Head of caudate nucleus (tissue), 42 donors: ENCODE measurements around the gene COL6A1.
A peak's percentile ranks its signal among the peaks of the same experiment; 100 is the strongest.

ENCODE experiments used
- DNase-seq, 42 donors: peaks; one replicate each; pipeline versions ENCODE4 v3.0.0 to v3.0.0-alpha.2; 2020 to 2021; ENCODE audit warnings: mixed read lengths in 7 of 42
- intact Hi-C: fragments of 100-400 bp; cut with DNase I; formaldehyde crosslinking; loops from one replicate; pipeline ENCODE4 v1.15.0; 2022

The COL6A1 gene

DNA sequence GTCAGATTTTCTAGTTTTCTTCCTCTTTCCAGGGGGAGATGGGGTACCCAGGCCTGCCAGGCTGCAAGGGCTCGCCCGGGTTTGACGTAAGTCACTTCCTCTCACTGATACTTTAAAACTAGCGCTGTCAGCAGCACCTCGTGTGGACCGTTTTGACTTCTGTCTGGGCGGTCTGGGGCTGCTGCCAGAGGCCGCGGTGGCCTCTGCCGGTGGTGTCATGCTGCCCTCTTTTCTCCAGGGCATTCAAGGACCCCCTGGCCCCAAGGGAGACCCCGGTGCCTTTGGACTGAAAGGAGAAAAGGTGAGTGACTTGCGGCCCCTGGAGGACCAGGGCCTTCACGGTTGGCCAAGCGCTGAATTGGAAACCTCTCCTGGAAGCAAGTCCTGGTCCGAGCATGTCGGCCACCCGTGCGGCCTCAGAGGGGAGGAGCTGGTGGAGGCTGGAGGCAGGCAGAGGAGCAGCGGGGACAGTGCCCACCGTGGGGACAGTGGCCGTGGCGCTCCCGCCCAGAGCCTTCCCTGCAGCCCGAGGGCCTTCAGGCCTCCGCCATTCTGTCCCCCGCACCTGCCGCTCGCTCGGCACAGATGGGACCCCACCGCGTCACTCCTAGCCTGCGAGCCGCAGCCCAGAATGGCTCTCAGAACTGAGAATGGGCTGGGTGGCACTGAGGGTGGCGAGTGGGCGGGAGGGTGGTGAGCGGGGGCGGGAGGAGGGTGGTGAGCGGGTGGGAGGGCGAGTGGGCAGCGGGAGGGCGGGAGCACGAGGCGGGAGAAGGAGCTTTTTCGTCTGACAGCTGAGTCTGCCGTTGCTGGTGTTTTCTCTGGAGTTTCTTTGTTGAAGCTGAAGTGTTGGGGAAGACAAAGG is 9.4 kb downstream of the COL6A1 start:
- intact Hi-C loops, result no loop called here
- peak in 15 of 42 donors; percentile 1 to 30 (median 9) for DNase-seq

DNA sequence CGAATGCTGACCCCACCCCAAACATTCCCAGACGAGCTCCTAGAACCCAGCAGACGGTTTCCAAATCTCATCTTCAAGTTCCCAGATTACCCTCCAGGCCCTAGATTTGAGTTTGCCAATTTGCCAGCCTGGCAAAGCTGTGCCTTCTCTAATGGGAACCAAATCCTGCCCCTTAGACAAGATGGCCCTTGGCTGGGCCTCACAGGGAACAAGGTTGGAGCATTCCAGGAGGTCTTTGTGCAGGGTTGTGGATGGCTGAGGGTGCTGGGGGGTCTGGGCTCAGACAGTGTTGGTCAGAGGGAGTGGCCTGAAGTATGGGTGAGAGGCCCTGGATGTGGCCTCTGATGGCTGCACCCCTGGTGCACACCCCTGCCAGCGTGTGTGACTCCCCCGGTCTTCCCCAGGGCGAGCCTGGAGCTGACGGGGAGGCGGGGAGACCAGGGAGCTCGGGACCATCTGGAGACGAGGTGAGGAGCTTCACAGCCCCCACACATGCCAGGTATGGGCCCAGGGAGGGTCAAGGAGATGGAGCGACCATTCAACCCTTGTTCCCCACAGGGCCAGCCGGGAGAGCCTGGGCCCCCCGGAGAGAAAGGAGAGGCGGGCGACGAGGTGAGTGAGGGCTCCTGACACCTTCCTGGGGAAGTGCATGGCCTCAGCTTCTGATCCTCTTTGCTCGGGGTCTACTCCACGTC is 10.2 kb downstream of the COL6A1 start:
- intact Hi-C loops, result no loop called here

DNA sequence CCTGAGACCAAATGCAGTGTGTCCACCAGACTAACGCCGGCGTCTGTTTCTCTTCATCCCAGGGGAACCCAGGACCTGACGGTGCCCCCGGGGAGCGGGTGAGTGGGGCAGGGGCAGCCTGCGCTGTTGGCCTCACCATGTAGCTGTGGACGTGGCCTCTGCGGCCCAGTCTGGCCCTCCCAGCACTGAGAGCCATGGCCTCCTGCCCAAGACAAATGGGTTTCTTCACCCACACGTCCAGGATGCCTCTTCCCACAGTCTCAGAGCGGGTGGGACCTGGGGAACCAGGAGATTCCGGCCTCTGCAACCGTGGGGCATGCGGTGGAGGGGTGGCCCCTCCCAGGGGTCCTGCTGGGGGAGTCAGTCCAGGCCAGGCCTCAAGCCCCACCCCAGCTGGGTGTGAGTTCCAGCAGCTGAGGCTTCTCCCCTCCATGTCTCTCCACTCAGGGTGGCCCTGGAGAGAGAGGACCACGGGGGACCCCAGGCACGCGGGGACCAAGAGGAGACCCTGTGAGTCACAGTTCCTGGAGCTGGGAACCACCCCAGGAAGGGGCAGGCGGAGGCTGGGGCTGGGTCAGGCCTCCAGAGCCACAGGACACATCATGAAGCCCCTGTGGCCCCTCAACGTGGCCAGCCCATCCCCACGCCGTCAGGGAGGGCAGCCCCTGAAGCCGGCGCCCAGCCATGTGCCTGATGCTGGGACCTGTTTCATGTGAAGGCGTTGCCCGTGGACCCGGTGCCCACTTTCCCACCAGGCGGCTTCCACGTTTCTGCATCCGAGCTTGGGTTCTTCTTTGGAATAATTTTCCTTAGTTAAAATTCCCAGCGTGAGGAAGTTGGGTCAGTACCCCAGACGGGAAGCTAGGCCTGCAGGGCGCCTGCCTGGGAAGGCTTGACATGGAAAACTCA is 11.0 kb downstream of the COL6A1 start:
- intact Hi-C loops, result no loop called here
- peak in 20 of 42 donors; percentile 1 to 39 (median 10) for DNase-seq

More for the DNA sequence above, 10.2 kb downstream of the COL6A1 start:
- DNase-seq, result peak in 14 of 42 donors; percentile 1 to 34 (median 4)

DNA sequence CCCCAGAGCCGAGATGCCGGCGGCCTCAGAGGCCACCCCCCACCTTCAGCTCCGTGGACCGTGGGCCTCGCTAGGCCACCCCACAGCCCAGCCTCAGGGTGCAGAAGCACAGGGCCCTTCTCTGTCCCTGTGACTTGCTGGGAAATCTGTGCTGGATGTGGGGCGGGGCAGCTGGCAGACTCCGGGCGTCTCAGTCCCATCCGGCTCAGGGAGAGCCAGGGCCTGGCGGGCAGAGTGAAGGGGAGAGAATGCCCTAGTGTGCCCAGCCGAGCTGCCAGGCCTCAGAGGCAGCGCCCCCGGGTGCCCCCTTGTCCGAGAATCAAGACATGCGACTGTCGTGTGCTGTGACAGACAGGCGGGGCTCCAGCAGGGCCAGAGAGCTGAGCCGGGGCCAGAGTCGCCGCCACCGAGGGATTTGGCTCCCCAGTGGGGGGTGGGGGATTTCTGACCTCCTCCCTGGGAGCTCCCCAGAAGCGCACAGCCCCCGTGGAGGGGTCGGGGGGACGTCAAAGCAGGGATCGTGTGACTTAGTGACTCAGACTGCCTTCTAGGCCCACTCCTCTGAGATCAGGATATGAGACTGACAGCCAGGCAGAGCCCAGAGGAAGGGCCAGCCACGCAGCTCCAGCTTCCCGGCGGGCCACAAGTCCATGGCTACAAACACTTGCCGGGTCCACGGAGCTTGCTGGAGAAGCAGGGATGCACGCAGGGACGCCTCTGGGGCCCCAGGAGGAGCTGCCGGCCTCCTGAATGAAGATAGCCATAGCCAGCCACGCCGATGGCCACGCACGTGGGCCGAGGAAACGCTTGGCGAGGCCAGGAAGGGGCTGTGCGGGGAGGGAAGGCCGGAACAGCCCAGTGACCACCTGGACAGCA is 11.9 kb downstream of the COL6A1 start:
- intact Hi-C loops, result no loop called here
- DNase-seq, result peak in 24 of 42 donors; percentile 2 to 39 (median 11)

DNA sequence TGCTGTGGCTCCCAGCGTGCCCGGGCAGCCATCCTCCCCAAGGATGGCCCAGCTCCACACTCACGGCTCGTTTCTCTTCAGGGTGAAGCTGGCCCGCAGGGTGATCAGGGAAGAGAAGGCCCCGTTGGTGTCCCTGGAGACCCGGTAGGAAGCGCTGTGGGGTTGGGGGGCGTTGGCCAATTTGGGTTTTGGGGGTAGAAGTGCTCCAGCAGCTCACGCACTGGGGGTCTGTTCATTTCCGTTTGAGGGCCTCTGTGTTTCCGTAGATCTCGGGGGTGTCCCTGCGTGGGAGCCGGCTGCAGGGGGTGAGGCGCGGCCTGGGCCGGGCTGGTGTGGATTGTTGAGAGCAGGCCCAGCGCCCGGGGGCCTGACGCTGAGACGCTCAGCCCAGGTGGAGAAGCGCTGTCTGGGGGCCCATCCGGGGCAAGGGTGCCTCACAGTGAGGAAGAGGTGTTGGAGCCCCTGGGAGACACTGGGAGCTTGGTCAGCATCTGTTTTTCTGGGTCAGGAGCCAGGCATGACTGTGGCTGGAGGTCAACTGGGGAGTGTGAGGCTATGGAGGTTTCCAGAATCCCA is 12.6 kb downstream of the COL6A1 start:
- peak in 18 of 42 donors; percentile 1 to 36 (median 8) for DNase-seq

DNA sequence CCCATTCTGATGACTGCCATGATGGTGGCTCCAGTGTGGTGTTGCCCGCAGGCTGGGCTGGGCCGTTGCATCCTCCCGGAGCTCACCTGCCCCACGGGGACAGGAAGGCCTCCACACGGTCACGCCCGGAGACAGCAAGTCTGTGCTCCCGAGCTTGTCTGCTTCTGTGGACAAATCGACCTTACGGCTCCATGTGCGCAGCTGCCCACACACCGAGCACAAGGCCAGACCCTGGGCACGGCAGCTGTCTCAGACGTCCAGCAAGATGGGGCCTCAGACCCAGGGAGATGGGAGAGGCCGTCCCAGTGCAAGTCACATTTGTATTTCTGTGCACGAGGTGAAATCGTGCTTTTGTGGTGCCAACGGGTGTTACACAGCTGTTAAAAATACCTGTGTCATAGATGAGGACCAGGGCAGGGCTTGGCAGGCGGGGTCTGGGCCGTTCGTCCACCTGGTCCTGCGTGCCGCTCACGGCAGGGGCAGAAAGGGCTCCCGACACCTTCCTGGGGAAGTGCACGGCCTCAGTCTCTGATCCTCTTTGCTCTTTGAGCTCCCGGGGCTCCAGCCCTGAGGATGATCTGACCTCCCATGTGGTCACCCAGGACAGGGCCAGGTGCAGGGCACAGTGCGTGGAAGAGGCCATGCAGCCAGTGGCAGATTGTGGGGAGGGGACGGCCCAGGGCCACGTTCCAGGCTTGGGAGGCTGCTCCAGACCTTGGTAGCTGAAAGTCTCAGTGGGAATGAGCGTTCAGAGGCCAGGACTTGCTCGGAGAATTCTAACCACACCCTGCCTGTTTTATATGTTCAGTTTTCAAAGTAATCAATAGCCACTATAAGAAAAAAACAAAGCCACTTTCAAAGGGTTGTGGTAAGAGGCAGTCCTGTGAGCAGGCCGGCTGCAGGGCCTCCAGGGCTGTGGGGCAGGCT is 13.5 kb downstream of the COL6A1 start:
- intact Hi-C loops, result no loop called here
- DNase-seq, result peak in 23 of 42 donors; percentile 0 to 39 (median 8)

More for the DNA sequence above, 12.6 kb downstream of the COL6A1 start:
- intact Hi-C loops, result no loop called here

DNA sequence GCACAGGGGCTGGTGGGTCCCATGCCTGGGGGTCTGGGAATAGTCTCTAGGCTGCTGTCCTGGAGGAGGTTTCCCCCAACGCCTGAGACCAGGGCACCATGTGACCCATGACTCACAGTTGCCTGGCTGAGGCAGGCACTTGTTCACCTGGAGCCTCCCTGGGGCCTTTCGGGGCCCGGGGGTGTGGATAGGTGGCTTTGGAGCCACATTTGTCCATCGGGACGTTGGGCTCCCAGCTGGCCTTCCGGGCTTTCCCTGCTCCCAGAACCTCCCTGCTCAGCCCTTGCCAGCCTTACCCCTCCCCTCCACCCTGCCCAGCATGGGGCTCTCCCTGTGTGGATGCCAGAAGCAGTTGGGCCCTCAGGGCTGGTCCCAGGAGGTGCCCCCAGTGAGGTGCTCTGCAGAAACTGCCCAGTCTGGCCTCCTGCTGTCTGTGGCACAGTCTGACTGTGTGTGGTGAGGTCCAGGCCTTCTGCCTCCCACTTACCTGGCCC is 14.2 kb downstream of the COL6A1 start:
- intact Hi-C loops, result no loop called here
- DNase-seq, result peak in 19 of 42 donors; percentile 2 to 39 (median 13)

DNA sequence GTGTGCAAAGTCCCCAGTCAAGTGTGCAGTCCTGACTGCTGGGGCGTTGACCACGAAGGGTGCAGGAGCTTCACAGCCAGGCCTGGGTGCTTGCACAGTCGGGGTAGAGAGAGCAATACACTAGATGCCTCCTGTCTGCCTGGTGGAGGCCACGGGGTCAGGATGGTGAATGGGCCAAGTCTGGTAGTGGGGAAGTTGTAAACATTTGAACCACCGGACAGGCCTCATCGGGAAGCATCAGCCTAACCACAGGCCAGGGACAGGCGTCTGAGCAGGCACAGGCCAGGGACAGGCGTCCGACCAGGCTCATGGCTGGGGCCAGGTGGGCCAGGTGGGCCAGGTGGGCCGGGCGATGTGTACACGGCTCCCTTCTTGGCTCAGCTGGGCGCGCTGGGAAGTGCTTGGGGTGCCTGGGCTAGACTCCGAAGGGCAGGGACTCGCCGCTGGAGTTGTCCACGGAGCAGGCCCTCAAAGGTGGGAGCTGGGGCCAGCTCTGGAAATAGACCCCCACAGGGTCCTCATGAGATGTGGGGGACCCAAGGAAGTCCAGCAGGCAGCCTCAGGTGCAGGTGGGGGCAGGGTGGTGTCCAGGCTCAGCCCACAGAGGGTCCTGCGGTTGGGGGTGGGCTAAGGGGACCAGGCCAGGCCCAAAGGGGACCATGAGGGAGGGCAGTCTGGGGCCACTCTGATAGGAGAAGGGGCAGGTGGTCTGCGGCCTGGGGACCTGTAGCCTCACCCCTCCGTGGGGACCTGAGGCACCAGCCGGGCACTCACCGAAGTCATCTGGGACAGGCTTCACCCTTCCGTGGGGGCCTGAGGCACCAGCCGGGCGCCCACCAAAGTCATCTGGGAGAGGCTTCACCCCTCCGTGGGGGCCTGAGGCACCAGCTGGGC is 15.0 kb downstream of the COL6A1 start:
- peak in 16 of 42 donors; percentile 1 to 35 (median 9) for DNase-seq
- intact Hi-C loops, result no loop called here

DNA sequence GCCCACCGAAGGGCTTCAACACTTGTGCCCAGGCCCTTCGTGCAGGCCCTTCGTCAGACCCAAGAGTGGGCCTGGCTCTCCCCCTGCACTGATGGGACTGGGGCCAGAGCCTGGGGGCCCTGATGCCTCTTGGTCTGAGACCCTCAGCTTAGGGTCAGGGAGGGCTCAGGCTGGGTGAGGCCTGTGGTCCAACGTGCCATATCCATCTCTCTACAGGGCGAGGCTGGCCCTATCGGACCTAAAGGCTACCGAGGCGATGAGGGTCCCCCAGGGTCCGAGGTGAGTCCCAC is 15.6 kb downstream of the COL6A1 start:
- intact Hi-C loops, result no loop called here
- DNase-seq, result peak in 7 of 42 donors; percentile 5 to 30 (median 12)

DNA sequence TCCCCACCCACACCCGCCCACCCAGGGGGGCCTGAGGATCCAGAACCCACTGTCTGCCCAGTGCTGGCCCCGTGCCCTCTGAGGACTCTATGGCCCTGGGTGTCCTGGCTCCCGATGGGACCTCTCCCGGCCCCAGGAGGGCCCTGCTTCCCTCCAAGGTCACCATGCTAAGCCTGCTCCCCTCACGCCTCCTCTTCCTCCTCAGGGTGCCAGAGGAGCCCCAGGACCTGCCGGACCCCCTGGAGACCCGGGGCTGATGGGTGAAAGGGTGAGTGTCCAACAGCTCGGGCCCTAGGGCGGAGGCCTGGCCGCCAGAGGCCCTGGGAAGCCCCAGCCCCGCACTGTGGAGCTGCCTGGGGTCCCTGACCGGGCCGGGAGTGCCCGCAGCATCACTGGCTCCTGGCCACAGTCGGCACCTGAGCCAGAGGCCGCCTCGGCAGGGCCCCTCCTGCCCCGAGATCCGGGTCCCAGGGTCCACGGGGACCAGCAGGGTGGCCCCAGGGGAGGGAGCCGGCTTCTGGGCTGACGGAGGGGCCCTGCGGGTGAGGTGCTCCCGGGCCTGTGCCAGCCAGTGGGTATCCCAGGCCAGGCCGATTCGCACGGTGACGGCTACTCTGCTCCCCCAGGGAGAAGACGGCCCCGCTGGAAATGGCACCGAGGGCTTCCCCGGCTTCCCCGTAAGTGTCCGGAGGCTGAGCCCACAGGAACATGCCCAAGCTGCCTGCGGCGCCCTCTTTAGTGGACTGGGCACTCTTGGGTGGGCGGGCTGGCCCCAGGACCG is 16.1 kb downstream of the COL6A1 start:
- intact Hi-C loops, result no loop called here
- peak in 16 of 42 donors; percentile 1 to 36 (median 8) for DNase-seq

DNA sequence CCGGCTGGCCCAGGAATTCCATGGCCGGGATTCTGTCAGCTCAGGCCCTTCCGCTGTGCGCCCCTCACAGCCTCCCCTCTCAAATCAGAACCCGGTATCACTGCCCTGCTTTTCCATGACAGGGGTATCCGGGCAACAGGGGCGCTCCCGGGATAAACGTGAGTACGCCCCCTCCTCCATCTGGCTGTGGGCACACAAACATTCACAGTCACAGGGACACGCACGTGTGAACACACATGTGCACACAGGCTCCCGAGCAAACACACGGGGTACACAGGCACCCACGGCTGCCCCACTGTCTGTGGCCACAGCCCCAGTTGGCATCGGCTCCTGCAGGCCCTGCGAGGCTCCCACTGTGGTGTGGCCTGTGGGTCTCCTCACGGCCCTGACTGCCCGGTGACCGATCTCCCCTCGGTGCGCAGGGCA is 16.7 kb downstream of the COL6A1 start:
- DNase-seq, result peak in 13 of 42 donors; percentile 0 to 22 (median 5)
- intact Hi-C loops, result no loop called here

DNA sequence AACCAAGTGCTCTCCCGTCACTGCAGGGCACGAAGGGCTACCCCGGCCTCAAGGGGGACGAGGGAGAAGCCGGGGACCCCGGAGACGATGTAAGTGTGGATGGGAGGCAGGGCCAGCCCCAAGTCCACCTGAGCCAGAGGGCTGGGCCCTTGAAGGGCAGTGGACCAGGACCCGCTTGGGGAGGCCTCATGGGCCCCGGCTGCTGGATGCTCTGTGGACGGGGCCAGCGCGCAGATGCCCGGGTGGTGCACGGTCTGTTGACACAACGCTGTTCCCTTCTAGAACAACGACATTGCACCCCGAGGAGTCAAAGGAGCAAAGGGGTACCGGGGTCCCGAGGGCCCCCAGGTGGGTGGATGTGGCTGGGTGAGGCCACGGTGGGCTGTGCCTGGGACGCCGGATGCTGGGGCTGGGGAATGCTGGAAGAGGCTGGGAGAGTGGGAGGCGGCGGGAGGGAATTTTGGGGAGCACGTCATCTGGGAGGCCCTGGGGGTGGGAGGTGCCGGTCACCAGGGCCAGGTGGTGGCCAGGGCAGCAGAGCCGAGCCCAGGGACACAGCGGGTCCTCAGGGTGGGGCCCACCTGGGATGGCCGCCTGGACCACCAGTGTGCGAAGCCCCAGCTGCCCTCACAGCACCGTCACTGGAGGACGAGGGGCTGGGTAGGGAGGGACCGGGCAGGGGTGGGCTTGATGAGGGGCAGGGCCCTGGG is 17.5 kb downstream of the COL6A1 start:
- intact Hi-C loops, result no loop called here

DNA sequence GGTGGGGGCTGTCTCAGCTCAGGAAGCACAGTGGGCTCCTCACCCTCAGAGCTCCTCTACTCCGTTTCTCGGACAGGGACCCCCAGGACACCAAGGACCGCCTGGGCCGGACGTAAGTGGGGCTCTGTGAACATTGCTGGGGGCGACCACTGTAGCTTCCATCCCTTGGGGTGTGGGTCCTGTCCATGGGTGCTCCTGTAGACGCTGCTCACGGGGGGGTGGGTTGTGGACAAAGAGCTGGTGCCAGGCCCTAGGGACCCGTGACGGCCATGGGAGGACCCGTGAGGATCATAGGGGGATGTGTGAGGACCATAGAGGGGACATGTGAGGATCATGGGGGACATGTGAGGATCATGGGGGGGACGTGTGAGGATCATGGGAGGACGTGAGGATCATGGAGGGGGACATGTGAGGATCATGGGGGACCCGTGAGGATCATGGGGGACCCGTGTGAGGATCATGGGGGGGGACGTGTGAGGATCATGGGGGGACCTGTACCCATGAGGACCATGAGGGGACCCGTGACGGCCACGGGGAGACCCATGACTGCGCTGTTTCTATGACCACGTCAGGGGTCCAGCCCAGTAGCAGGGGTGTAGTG is 18.1 kb downstream of the COL6A1 start:
- DNase-seq, result peak in 8 of 42 donors; percentile 4 to 34 (median 8)
- intact Hi-C loops, result no loop called here

More for the DNA sequence above, 17.5 kb downstream of the COL6A1 start:
- peak in 17 of 42 donors; percentile 1 to 39 (median 7) for DNase-seq
